Naive thymus-derived CD8-positive, alpha-beta T cell (primary cell): Measurements from ENCODE around the gene NT5C1A. TPM values are rescaled to one million over a fixed set of nuclear protein-coding genes. Genes with fewer than 3 reads are reported as not detected.

Source experiments
- ATAC-seq, 2 donors: fragments of 150-1000 bp; cut with Tn5 transposase in 1 of 2; sonication (Bioruptor Pico), chemical (Tn5 transposase) in 1 of 2; 1 replicate in 1 of 2; 2 replicates in 1 of 2; pipeline ENCODE4 v1.10.0; 2021; ENCODE audit warnings: mild to moderate bottlenecking in 2 of 2, moderate library complexity in 2 of 2
- POLR2A ChIA-PET: fragments of 350-600 bp; sonication (Branson Sonifier 250); formaldehyde crosslinking; loops from one replicate; lab custom pipeline; 2021; ENCODE audit warnings: antibody characterized with exemption; lab: Charles Lee
- DNase-seq, 10 donors: peaks; one replicate each; pipeline versions ENCODE4 v3.0.0 to v3.0.0-alpha.2; 2020 to 2022
- H3K27ac Mint-ChIP-seq, 10 donors: one replicate each; pipeline ENCODE4 v1.8.0; 2020 to 2022; ENCODE audit warnings: mild to moderate bottlenecking in 10 of 10, mixed read lengths in 10 of 10, moderate library complexity in 4 of 10, inconsistent platforms in 1 of 10
- H3K27me3 Mint-ChIP-seq, 5 donors: one replicate each; pipeline ENCODE4 v1.8.0; 2021 to 2022; ENCODE audit warnings: mixed read lengths in 5 of 5
- H3K36me3 Mint-ChIP-seq, 3 donors: one replicate each; pipeline ENCODE4 v1.8.0; 2020 to 2022; ENCODE audit warnings: mixed read lengths in 3 of 3, mild to moderate bottlenecking in 2 of 3, inconsistent platforms in 1 of 3
- H3K4me1 Mint-ChIP-seq, 4 donors: one replicate each; pipeline ENCODE4 v1.8.0; 2021 to 2022; ENCODE audit warnings: mixed read lengths in 4 of 4
- H3K4me3 Mint-ChIP-seq, 10 donors: one replicate each; pipeline ENCODE4 v1.8.0; 2020 to 2022; ENCODE audit warnings: mild to moderate bottlenecking in 10 of 10, mixed read lengths in 10 of 10, moderate library complexity in 6 of 10, inconsistent platforms in 1 of 10
- H3K9me3 Mint-ChIP-seq, 9 donors: one replicate each; pipeline ENCODE4 v1.8.0; 2020 to 2022; ENCODE audit warnings: mixed read lengths in 9 of 9, mild to moderate bottlenecking in 3 of 9, inconsistent platforms in 1 of 9, moderate library complexity in 1 of 9
- polyA plus RNA-seq, 3 donors: library from polyadenylated mRNA; unstranded; fragments of 300-500 nt; fragmentation: Illumina TruSeq; gene quantifications; one replicate each; pipeline ENCODE4 v1.2.3, GENCODE V29; 2021
- total RNA-seq, 8 experiments: library from RNA in 2 of 8; stranded (reverse) in 2 of 8; gene quantifications; one replicate each; pipeline ENCODE4 v1.2.3 and lab custom pipeline; 2021 to 2026

NT5C1A gene
- total and polyA plus RNA-seq, 5 experiments from 2014 or later: 0.71 to 0.88 TPM; not detected in 3

GRCh38 chr1:39615086-39615673, 56.7 kb downstream of the NT5C1A start:
- no peaks in the 10 kb centered on the region for H3K36me3 Mint-ChIP-seq
- POLR2A ChIA-PET: no interaction called here
- no peaks in the 10 kb centered on the region for H3K9me3 Mint-ChIP-seq
- no peak for DNase-seq
- H3K27me3 Mint-ChIP-seq: peaks cover 4 to 10% (median 5%) of the 10 kb centered on the region in 5 donors
- H3K4me1 Mint-ChIP-seq: no peaks in the 10 kb centered on the region
- H3K4me3 Mint-ChIP-seq: no peak overlapping the region
- ATAC-seq: no peak
- H3K27ac Mint-ChIP-seq: no peak overlapping the region

GRCh38 chr1:39614488-39614887, 57.4 kb downstream of the NT5C1A start:
- Mint-ChIP-seq H3K27ac (no peak overlapping the region), H3K27me3 (peaks cover 4 to 10% (median 6%) of the 10 kb centered on the region in 5 donors), H3K36me3 (no peaks in the 10 kb centered on the region), H3K4me3 (no peak overlapping the region), H3K9me3 (no peaks in the 10 kb centered on the region), H3K4me1 (peaks cover under 1 to 3% (median 2%) of the 10 kb centered on the region in 4 donors)
- POLR2A ChIA-PET: no interaction called here
- no peak for DNase-seq
- ATAC-seq: no peak

- Mint-ChIP-seq H3K9me3 (no peaks in the 10 kb centered on the region), H3K36me3 (no peaks in the 10 kb centered on the region), H3K27ac (no peak overlapping the region), H3K27me3 (peaks cover 4 to 12% (median 6%) of the 10 kb centered on the region in 5 donors), H3K4me3 (no peak overlapping the region), H3K4me1 (peaks cover 2 to 6% (median 5%) of the 10 kb centered on the region in 4 donors)
- POLR2A ChIA-PET: no interaction called here
- ATAC-seq: no peak
- DNase-seq: no peak
These were observed 58.7 kb downstream of the NT5C1A start for GRCh38 chr1:39613250-39613649.

- H3K4me3 Mint-ChIP-seq: peak overlapping the region in 1 of 10 donors; percentile 28
These were observed 62.1 kb downstream of the NT5C1A start for GRCh38 chr1:39609618-39610331.

More at GRCh38 chr1:39609618-39610331, 62.1 kb downstream of the NT5C1A start:
- POLR2A ChIA-PET: no interaction called here
- no peaks in the 10 kb centered on the region for H3K36me3 Mint-ChIP-seq
- DNase-seq: peak in 9 of 10 donors; percentile 58 to 76 (median 69)
- peak; percentile 80 to 88 for ATAC-seq
- no peaks in the 10 kb centered on the region for H3K9me3 Mint-ChIP-seq
- H3K4me1 Mint-ChIP-seq: peaks cover 4 to 11% (median 8%) of the 10 kb centered on the region in 4 donors
- peaks cover 0 to 11% (median 6%) of the 10 kb centered on the region in 5 donors for H3K27me3 Mint-ChIP-seq
- peak overlapping the region in 1 of 10 donors; percentile 18 for H3K27ac Mint-ChIP-seq

Other genes with a start within 250 kb of the NT5C1A start
- gene BMP8A, start 180.5 kb downstream of the NT5C1A start, total RNA-seq: not detected
- not detected for gene BMP8A, start 180.5 kb downstream of the NT5C1A start, polyA plus RNA-seq
- gene PABPC4, start 95.3 kb downstream of the NT5C1A start, total RNA-seq: 100 to 1,000 TPM; 287 to 297 TPM
- gene PABPC4, start 95.3 kb downstream of the NT5C1A start, polyA plus RNA-seq: 10 to 100 TPM; 28.7 to 44.9 (median 37.2) TPM
- under 1 TPM in 1 of 2 experiments, not detected in 1; 0.11 TPM for gene HEYL, start 32.5 kb downstream of the NT5C1A start, total RNA-seq
- under 1 TPM in 1 of 3 donors, not detected in 2; 0.30 TPM for gene HEYL, start 32.5 kb downstream of the NT5C1A start, polyA plus RNA-seq
- 10 to 100 TPM; 31.9 to 32.5 TPM for gene HPCAL4, start 19.3 kb upstream of the NT5C1A start, total RNA-seq
- 1 to 10 TPM; 2.1 to 4.6 (median 3.9) TPM for gene HPCAL4, start 19.3 kb upstream of the NT5C1A start, polyA plus RNA-seq
- 10 to 100 TPM; 86.9 to 88.3 TPM for gene PPIE, start 66.8 kb upstream of the NT5C1A start, total RNA-seq
- gene PPIE, start 66.8 kb upstream of the NT5C1A start, polyA plus RNA-seq: 100 to 1,000 TPM; 101 to 123 (median 102) TPM
- not detected for gene OXCT2, start 99.2 kb upstream of the NT5C1A start, total RNA-seq
- not detected for gene OXCT2, start 99.2 kb upstream of the NT5C1A start, polyA plus RNA-seq
- gene BMP8B, start 116.8 kb upstream of the NT5C1A start, total RNA-seq: under 1 TPM; 0.26 to 0.41 TPM
- gene BMP8B, start 116.8 kb upstream of the NT5C1A start, polyA plus RNA-seq: under 1 TPM in 1 of 3 donors, not detected in 2; 0.13 TPM
- 10 to 100 TPM; 22.0 to 25.9 TPM for gene TRIT1, start 211.4 kb upstream of the NT5C1A start, total RNA-seq
- 10 to 100 TPM in 2 of 3 donors, 1 to 10 TPM in 1; 9.5 to 13.0 (median 10.5) TPM for gene TRIT1, start 211.4 kb upstream of the NT5C1A start, polyA plus RNA-seq
- gene MYCL, start 229.8 kb upstream of the NT5C1A start, total RNA-seq: not detected
- gene MYCL, start 229.8 kb upstream of the NT5C1A start, polyA plus RNA-seq: not detected